GDM1 (cell line): ENCODE data around the gene GRAMD2B.
"Not testable (repeated sequence)": the region's sequence is repeated elsewhere in the genome, so short reads cannot be mapped to it uniquely, and the experiment has no call there.

Experiments used
- DNase-seq: peaks from one replicate; lab custom pipeline; 2025; lab: John Stamatoyannopoulos, UW

The GRAMD2B gene

GRCh38 chr5:126514131-126514557 lies 90.9 kb downstream of the GRAMD2B start:
- DNase-seq, result no peak

DNA sequence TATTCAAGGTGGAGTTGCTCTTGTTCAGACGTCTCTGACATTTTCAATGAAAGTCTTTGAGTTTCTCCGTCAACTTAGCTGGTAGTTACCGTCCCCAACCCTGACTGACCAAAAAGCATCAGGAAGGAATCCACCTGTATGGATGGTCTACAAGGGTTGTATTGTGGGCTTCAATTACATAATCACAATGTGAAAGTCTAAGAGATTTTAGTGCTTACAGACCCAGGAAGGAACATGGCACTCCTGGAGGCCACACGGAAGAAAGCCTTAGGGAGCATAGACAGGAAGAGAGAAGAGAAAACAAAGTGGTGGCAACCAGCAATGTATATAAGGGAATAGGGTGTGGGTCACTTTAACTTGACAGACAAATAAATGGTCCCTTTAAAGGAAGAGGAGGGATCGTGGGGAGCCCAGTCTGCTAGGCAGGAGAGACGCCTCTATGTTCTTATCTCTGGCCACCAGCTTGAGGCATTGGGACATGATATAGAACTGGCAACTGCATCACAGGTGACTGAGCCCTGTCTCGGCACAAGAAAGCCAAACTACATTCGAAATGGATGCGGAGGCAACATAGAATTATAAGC lies 91.4 kb downstream of the GRAMD2B start:
- DNase-seq, result no peak

DNA sequence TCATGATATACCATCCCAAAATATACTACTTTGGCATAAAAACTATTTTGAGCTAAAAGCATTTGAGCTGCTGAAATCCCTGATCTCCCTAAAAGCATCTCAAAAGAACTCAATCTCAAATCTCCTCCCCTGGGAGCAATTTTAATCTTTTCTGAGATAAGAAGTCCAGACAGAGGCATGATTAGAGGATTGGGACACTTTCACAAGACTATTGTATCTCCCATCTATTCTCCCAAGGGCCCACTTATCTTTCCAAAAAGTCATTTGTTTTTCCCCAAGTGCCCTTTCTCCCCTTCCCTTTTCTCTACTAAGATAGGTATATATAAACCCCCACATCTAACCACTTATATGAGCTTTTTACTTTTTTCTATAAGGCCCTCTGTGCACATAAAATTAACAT lies 92.1 kb downstream of the GRAMD2B start:
- no peak for DNase-seq

- no peak for DNase-seq
Measured at GRCh38 chr5:126516133-126516532, 92.9 kb downstream of the GRAMD2B start.

GRCh38 chr5:126516852-126517251 lies 93.6 kb downstream of the GRAMD2B start:
- DNase-seq, result no peak

- DNase-seq, result not testable (repeated sequence)
Measured at GRCh38 chr5:126519223-126519622, 96.0 kb downstream of the GRAMD2B start.

DNA sequence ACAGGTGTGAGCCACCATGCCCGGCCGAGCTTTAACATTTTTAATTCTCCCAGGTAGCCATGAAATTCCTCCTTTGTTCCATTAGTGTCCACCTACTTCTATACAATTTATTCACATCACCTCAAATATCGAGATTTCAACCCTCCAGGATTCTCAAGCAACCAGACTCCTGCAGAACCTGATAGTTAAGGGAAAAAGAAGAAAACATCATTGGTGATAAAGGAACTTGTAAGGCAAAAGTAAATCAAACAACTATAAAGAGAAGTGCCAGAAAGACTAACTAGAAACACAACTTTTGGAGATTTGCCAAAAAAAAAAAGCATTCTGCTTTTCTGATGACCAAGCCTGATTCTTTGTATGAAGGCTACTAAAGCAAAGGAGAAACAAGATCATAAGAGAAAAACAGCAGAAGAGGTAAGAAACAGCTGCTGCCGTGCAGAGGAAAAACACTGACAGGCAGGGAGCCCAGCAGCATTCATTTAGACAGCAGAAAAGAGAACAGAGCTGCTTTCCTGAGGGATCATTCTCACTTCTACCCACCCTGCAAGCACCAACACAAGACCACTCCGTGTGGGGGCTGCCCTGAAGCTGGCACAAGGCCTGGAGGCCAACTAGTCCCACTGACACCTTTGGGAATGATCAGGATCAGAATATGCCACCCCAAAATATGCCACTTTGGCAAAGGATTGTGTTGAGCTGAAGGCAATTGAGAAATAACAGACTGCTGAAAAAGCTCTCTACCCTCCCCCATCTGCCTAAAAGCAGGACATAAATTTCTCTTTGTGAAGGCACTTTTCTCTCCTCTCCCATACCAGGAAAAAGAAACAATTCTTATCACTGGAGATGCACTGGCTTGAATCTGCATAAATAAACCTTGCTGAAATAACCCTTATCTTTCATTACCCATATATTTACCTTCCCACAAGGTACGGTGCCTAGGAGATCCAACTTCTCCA lies 96.7 kb downstream of the GRAMD2B start:
- DNase-seq, result no peak

DNA sequence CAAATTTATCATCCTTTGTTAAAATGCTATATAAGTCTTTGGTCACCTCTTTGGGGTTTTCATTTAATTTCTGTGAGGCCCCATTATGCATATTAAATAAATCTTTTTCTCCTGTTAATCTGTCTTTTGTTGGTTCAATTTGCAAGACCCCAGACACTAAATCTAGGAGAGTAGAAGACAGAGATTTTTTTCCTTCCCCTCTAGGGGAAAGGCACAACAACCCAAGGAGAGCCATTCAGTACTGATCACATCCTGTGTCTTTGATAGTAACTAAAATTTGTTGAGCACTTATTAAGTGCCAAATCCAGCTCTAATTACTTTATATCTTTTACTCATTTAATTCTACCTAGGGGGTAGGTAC lies 97.4 kb downstream of the GRAMD2B start:
- DNase-seq, result no peak

GRCh38 chr5:126521130-126521529 lies 97.9 kb downstream of the GRAMD2B start:
- DNase-seq, result no peak

GRCh38 chr5:126523818-126524510 lies 100.8 kb downstream of the GRAMD2B start:
- DNase-seq, result no peak

GRCh38 chr5:126525630-126526245 lies 102.5 kb downstream of the GRAMD2B start:
- DNase-seq, result no peak

DNA sequence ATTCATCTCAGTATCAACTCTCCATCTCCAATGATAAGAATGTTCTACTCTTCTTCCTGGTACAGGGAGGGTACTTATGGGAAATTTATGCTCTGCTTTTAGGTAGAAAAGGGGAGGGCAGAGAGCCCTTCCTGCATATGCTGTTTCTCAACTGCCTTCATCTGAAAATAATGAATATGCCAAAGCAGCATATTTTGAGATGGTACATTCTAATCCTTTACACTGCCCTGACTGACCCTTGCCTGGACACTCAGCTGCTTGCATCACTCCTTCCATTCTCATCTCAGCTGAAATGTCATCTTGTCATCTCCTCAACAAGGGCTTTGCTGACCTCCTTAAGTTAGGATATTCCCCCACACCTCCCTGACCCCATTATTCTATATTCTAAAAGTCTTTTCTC lies 103.3 kb downstream of the GRAMD2B start:
- DNase-seq, result no peak

DNA sequence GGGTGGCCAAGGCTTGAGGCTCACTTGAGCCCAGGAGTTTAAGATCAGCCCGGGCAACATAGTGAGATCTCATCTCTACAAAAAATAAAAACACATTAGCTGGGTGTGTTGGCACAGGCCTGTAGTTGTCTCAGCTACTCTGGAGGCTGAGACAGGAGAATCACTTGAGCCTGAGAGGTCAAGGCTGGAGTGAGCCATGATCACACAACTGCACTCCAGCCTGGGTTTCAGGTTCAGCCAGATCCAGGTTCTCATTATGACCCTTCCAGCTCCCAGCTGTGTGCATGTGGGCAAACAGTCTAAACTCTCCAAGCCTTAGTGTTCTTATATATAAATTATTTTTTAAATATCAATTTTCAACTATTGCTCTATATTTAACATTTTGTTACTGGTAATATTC lies 103.9 kb downstream of the GRAMD2B start:
- DNase-seq, result no peak

- no peak for DNase-seq
Measured at GRCh38 chr5:126527892-126528291, 104.7 kb downstream of the GRAMD2B start.

GRCh38 chr5:126531543-126532120 lies 108.4 kb downstream of the GRAMD2B start:
- DNase-seq, result no peak

- no peak for DNase-seq
Measured at GRCh38 chr5:126534553-126534952, 111.3 kb downstream of the GRAMD2B start.

DNA sequence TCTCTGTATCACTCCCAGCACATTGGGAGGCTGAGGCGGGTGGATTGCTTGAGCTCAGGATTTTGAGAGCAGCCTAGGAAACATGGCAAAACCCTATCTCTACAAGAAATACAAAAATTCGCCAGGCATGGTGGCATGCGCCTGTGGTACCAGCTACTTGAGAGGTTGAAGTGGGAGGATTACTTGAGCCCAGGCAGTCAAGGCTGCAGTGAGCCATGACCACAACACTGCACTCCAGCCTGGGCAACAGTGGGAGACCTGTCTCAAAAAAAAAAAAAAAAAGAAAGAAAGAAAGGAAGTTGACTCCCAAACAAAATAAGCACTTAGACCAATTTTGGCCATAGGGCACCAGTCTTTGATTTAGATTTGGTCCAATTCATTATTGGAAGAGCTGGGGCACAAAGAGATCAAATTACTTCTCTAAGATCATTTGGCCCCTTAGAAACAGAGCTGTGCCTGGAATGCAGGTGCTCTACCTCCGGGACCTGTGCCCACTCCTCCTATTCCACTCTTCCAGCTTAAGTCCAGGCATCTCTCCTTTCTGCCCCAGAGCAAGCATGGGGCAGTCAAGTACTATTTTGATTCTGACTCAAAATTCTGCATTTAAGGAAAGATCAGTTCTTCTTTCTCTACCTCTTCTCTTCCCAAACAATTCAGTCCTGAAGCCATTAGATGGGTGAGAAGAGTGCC lies 112.8 kb downstream of the GRAMD2B start:
- DNase-seq, result no peak

GRCh38 chr5:126536874-126537273 lies 113.7 kb downstream of the GRAMD2B start:
- DNase-seq, result no peak

DNA sequence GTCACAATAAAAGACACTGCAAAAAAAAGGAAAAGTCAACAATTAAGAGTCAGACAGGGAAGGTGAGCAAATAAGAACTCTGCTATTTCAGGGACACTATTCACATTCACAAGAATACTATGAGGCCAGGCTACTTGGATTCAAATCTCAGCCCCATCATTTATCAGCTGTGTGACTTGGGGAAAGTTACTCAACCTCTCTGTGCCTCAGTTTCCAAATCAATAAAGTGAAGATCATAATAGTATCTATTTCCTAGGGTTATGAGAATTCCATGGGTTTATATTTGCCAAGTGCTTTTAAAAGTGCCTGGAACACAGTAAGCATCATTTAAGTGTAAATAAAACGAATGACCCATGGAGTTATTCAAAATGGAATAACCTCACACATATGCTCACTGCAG lies 115.4 kb downstream of the GRAMD2B start:
- DNase-seq, result no peak

DNA sequence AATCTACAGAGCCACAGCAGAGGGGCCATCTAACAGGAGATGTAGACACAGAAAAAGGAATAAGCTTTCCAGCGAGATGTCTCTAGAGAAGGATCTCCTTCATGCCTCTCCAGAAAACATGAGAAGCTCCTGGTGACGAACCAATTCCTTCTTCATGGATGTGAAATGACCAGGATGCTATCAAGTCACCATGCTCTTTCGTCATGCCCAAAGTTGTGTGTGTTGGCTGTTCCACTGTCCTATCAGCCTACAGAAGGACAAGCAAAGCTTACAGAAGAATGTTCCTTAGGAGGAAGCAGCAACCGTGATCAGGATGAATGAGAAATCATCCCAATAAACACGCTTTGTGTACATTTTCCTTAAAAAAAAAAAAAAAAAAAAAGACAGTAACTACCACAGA lies 117.4 kb downstream of the GRAMD2B start:
- no peak for DNase-seq

GRCh38 chr5:126542441-126542840 lies 119.2 kb downstream of the GRAMD2B start:
- no peak for DNase-seq
